Measurements from ENCODE around the gene IFITM5.
A peak's percentile ranks its signal among the peaks of the same experiment; 100 is the strongest.

IFITM5 gene

GRCh38 chr11:282171-282570 lies 17.2 kb downstream of the IFITM5 start:
- DNase-seq = no peak

GRCh38 chr11:281486-282161 lies 17.7 kb downstream of the IFITM5 start:
- peak in 1 of 2 donors; percentile 49 for DNase-seq

- peak in 1 of 2 donors; percentile 60 for DNase-seq
These were observed 18.4 kb downstream of the IFITM5 start for GRCh38 chr11:280706-281485.

GRCh38 chr11:279966-280705 lies 19.2 kb downstream of the IFITM5 start:
- DNase-seq = peak; percentile 51 to 59

- no peak for DNase-seq
These were observed 20.0 kb downstream of the IFITM5 start for GRCh38 chr11:279040-279965.

GRCh38 chr11:278001-278951 lies 21.1 kb downstream of the IFITM5 start, which contains the start of gene NLRP6:
TSS of gene NLRP6 (plus strand) at chr11:278407. CDS start at chr11:278570, 163 bp downstream.
- no peak for DNase-seq

- no peak for DNase-seq
These were observed 23.1 kb downstream of the IFITM5 start for GRCh38 chr11:276219-276618.

- DNase-seq = no peak
These were observed 26.5 kb downstream of the IFITM5 start for GRCh38 chr11:272931-273198.

- DNase-seq = no peak
These were observed 27.0 kb downstream of the IFITM5 start for GRCh38 chr11:272195-272930.

GRCh38 chr11:271319-271715 lies 28.0 kb downstream of the IFITM5 start:
- DNase-seq = no peak

GRCh38 chr11:270451-271318 lies 28.6 kb downstream of the IFITM5 start:
- no peak for DNase-seq

GRCh38 chr11:269146-269890 lies 30.0 kb downstream of the IFITM5 start:
- peak; percentile 36 to 63 for DNase-seq

GRCh38 chr11:268716-269145 lies 30.6 kb downstream of the IFITM5 start:
- peak in 1 of 2 donors; percentile 38 for DNase-seq

GRCh38 chr11:267491-267994 lies 31.8 kb downstream of the IFITM5 start:
- peak; percentile 62 to 63 for DNase-seq

- peak; percentile 32 to 48 for DNase-seq
These were observed 32.5 kb downstream of the IFITM5 start for GRCh38 chr11:266676-267439.

GRCh38 chr11:261624-262023 lies 37.7 kb downstream of the IFITM5 start:
- no peak for DNase-seq

GRCh38 chr11:259413-259812 lies 39.9 kb downstream of the IFITM5 start:
- DNase-seq = no peak

All from stimulated activated CD4-positive, alpha-beta T cell treated with anti-CD3 and anti-CD28 coated beads, Interleukin-2, amount 100 ng/mL, for 24 hours (primary cell).